ENCODE results near the gene PAM.
"Not testable (repeated sequence)": the region's sequence is repeated elsewhere in the genome, so short reads cannot be mapped to it uniquely, and the experiment has no call there.

The PAM gene

GRCh38 chr5:102956599-102956998 lies 201.5 kb downstream of the PAM start:
- no peak for DNase-seq

- no peak for DNase-seq
These were observed 202.0 kb downstream of the PAM start for GRCh38 chr5:102957141-102957540.

GRCh38 chr5:102958481-102959011 lies 203.4 kb downstream of the PAM start:
- DNase-seq = no peak

- no peak for DNase-seq
These were observed 203.9 kb downstream of the PAM start for GRCh38 chr5:102959055-102959454.

GRCh38 chr5:102961671-102962070 lies 206.6 kb downstream of the PAM start:
- DNase-seq = no peak

- no peak for DNase-seq
These were observed 210.5 kb downstream of the PAM start for GRCh38 chr5:102965653-102966052.

- DNase-seq = no peak
These were observed 214.5 kb downstream of the PAM start for GRCh38 chr5:102969641-102970040.

GRCh38 chr5:102971676-102972293 lies 216.7 kb downstream of the PAM start:
- DNase-seq = no peak

GRCh38 chr5:102974177-102974576 lies 219.1 kb downstream of the PAM start:
- DNase-seq = no peak

- no peak for DNase-seq
These were observed 219.9 kb downstream of the PAM start for GRCh38 chr5:102975045-102975444.

GRCh38 chr5:102975457-102976182 lies 220.5 kb downstream of the PAM start:
- DNase-seq = no peak

- DNase-seq = no peak
These were observed 227.0 kb downstream of the PAM start for GRCh38 chr5:102981957-102982635.

GRCh38 chr5:102986074-102986473 lies 231.0 kb downstream of the PAM start:
- no peak for DNase-seq

- no peak for DNase-seq
These were observed 233.4 kb downstream of the PAM start for GRCh38 chr5:102988459-102988858.

- DNase-seq = no peak
These were observed 236.7 kb downstream of the PAM start for GRCh38 chr5:102991802-102992201.

- DNase-seq = no peak
These were observed 241.0 kb downstream of the PAM start for GRCh38 chr5:102996011-102996575.

- no peak for DNase-seq
These were observed 243.1 kb downstream of the PAM start for GRCh38 chr5:102998224-102998623.

GRCh38 chr5:102999191-102999590 lies 244.1 kb downstream of the PAM start:
- DNase-seq = no peak

GRCh38 chr5:102999621-103000020 lies 244.5 kb downstream of the PAM start:
- DNase-seq = not testable (repeated sequence)

GRCh38 chr5:103000089-103000488 lies 245.0 kb downstream of the PAM start:
- no peak for DNase-seq

- DNase-seq = no peak
These were observed 248.8 kb downstream of the PAM start for GRCh38 chr5:103003872-103004271.

- no peak for DNase-seq
These were observed 250.2 kb downstream of the PAM start for GRCh38 chr5:103005276-103005675.

GRCh38 chr5:103006921-103007320 lies 251.8 kb downstream of the PAM start:
- DNase-seq = no peak

Measured in effector CD4-positive, alpha-beta T cell (primary cell).